SK-N-SH treated with all-trans-retinoic acid at 6 μM for 48 hours (cell line): Measurements from ENCODE around the gene ST8SIA1.

ENCODE experiments used
- ATAC-seq: fragments of 200-7000 bp; cut with Tn5 transposase; 3 replicates; pipeline ENCODE4 v1.9.1; 2020; ENCODE audit warnings: mild to moderate bottlenecking, moderate library complexity
- ARNTL ChIP-seq: fragments of 450-650 bp; formaldehyde crosslinking; IDR thresholded peaks from 2 replicates; pipeline ENCODE4 v1.5.0; 2020; ENCODE audit warnings: low read depth, mild to moderate bottlenecking, moderate library complexity, borderline replicate concordance
- BACH2 ChIP-seq: fragments of 250-450 bp; sonication (Bioruptor Pico); IDR thresholded peaks from 2 replicates; pipeline ENCODE4 v1.9.0; 2021; ENCODE audit warnings: mild to moderate bottlenecking, borderline replicate concordance
- CSDC2 ChIP-seq: fragments of 250-450 bp; sonication (Bioruptor Pico); IDR thresholded peaks from 2 replicates; pipeline ENCODE4 v1.5.0; 2020; ENCODE audit warnings: mild to moderate bottlenecking, moderate library complexity
- CSRNP3 ChIP-seq: fragments of 250-450 bp; sonication (Bioruptor Pico); IDR thresholded peaks from 2 replicates; pipeline ENCODE4 v1.5.1; 2021; ENCODE audit warnings: mild to moderate bottlenecking, moderate library complexity
- ESRRG ChIP-seq: fragments of 250-450 bp; sonication (Bioruptor Pico); IDR thresholded peaks from 2 replicates; pipeline ENCODE4 v1.6.1; 2021; ENCODE audit warnings: mild to moderate bottlenecking
- ISL1 ChIP-seq: fragments of 250-450 bp; sonication (Bioruptor Pico); IDR thresholded peaks from 2 replicates; pipeline ENCODE4 v2.1.2; 2022; ENCODE audit warnings: mild to moderate bottlenecking, moderate library complexity
- PPARA ChIP-seq: fragments of 250-450 bp; sonication (Bioruptor Pico); IDR thresholded peaks from 2 replicates; pipeline ENCODE4 v1.5.0; 2020; ENCODE audit warnings: mild to moderate bottlenecking, borderline replicate concordance
- RARB ChIP-seq: fragments of 250-450 bp; sonication (Bioruptor Pico); IDR thresholded peaks from 2 replicates; pipeline ENCODE4 v1.8.0; 2021; ENCODE audit warnings: mild to moderate bottlenecking, moderate library complexity
- TCF4 ChIP-seq: fragments of 250-450 bp; sonication (Bioruptor Pico); IDR thresholded peaks from 2 replicates; pipeline ENCODE4 v1.8.0; 2021; ENCODE audit warnings: mild to moderate bottlenecking, moderate library complexity, borderline replicate concordance
- TOX ChIP-seq: fragments of 250-450 bp; sonication (Bioruptor Pico); IDR thresholded peaks from 2 replicates; pipeline ENCODE4 v1.8.0; 2021; ENCODE audit warnings: mild to moderate bottlenecking, moderate library complexity, borderline replicate concordance
- ZFP3 ChIP-seq: fragments of 250-450 bp; sonication (Bioruptor Pico); IDR thresholded peaks from 2 replicates; pipeline ENCODE4 v1.5.0; 2020; ENCODE audit warnings: mild to moderate bottlenecking, moderate library complexity
- ZFP30 ChIP-seq: fragments of 450-650 bp; formaldehyde crosslinking; IDR thresholded peaks from 2 replicates; pipeline ENCODE4 v1.5.0; 2022; ENCODE audit warnings: mild to moderate bottlenecking, moderate library complexity
- ZNF8 ChIP-seq: fragments of 450-650 bp; formaldehyde crosslinking; IDR thresholded peaks from 2 replicates; pipeline ENCODE4 v1.5.0; 2020; ENCODE audit warnings: mild to moderate bottlenecking, moderate library complexity
- TF ChIP-seq, protein P1 (sequence below): fragments of 250-450 bp; sonication (Bioruptor Pico); IDR thresholded peaks from 2 replicates; pipeline ENCODE4 v1.5.0; 2020; ENCODE audit warnings: mild to moderate bottlenecking, moderate library complexity
- TF ChIP-seq, protein P2 (sequence below): fragments of 250-450 bp; sonication (Bioruptor Pico); IDR thresholded peaks from 2 replicates; pipeline ENCODE4 v1.8.0; 2021; ENCODE audit warnings: low read depth, mild to moderate bottlenecking, moderate library complexity, borderline replicate concordance
- TF ChIP-seq, protein P3 (sequence below): fragments of 250-450 bp; sonication (Bioruptor Pico); IDR thresholded peaks from 2 replicates; pipeline ENCODE4 v1.8.0; 2020; ENCODE audit warnings: mild to moderate bottlenecking, moderate library complexity, borderline replicate concordance

Gene ST8SIA1

DNA sequence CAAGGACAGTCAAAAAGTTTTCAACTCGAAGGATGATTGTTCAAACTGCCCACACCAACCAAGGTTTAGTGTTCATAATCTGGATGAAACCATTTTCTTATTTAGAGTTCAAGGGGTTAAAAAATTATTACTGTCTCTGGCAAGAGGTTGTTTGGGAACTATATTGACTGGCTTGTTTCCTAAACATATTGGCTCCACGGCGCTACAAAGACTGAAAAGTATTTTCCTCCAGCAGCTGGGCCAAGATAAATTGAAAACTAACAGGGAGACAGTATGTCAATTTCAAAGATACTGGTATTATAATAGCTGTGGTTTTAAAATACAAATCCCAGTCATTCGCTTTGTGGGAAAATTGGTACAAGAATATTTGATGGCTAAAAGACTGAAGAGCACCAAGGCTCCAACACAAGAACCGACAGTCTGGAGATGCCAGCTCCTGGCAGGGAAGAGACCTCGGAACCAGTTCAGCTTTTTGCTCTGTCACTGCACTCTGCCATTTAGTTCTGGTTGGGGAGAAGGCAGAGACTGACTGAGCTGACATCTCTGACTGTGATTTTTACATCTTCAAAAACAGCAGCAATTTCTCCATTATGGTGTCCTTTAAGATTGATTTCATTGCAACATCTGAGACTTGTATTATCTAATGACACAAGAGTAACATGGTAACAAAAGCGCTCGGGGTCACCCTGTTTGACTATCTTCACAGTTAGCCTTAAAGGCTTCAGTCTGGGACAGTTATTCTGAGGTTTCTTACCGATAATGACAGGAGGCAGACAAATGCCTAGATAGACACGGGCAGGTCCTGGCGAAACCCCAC, 62.0 kb downstream of the ST8SIA1 start (continued):
- TF ChIP-seq, protein P1, sequence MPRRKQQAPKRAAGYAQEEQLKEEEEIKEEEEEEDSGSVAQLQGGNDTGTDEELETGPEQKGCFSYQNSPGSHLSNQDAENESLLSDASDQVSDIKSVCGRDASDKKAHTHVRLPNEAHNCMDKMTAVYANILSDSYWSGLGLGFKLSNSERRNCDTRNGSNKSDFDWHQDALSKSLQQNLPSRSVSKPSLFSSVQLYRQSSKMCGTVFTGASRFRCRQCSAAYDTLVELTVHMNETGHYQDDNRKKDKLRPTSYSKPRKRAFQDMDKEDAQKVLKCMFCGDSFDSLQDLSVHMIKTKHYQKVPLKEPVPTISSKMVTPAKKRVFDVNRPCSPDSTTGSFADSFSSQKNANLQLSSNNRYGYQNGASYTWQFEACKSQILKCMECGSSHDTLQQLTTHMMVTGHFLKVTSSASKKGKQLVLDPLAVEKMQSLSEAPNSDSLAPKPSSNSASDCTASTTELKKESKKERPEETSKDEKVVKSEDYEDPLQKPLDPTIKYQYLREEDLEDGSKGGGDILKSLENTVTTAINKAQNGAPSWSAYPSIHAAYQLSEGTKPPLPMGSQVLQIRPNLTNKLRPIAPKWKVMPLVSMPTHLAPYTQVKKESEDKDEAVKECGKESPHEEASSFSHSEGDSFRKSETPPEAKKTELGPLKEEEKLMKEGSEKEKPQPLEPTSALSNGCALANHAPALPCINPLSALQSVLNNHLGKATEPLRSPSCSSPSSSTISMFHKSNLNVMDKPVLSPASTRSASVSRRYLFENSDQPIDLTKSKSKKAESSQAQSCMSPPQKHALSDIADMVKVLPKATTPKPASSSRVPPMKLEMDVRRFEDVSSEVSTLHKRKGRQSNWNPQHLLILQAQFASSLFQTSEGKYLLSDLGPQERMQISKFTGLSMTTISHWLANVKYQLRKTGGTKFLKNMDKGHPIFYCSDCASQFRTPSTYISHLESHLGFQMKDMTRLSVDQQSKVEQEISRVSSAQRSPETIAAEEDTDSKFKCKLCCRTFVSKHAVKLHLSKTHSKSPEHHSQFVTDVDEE (CRISPR knock-in tag): no peak
- TF ChIP-seq PPARA (CRISPR knock-in tag) (no peak), TOX (no peak), RARB (CRISPR knock-in tag) (no peak)

- ATAC-seq: peak; percentile 10; the same call in 1 of the 3 replicates
Observed at GRCh38 chr12:22271023-22271422, 63.5 kb downstream of the ST8SIA1 start.

GRCh38 chr12:22268973-22269372, 65.5 kb downstream of the ST8SIA1 start:
- ATAC-seq: no peak
- TF ChIP-seq ZNF8 (CRISPR knock-in tag): no peak
- no peak for TF ChIP-seq BACH2 (CRISPR knock-in tag)
- TF ChIP-seq ISL1: no peak
- TF ChIP-seq, protein P2, sequence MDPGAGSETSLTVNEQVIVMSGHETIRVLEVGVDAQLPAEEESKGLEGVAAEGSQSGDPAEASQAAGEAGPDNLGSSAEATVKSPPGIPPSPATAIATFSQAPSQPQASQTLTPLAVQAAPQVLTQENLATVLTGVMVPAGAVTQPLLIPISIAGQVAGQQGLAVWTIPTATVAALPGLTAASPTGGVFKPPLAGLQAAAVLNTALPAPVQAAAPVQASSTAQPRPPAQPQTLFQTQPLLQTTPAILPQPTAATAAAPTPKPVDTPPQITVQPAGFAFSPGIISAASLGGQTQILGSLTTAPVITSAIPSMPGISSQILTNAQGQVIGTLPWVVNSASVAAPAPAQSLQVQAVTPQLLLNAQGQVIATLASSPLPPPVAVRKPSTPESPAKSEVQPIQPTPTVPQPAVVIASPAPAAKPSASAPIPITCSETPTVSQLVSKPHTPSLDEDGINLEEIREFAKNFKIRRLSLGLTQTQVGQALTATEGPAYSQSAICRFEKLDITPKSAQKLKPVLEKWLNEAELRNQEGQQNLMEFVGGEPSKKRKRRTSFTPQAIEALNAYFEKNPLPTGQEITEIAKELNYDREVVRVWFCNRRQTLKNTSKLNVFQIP: no peak

More at GRCh38 chr12:22271023-22271422, 63.5 kb downstream of the ST8SIA1 start:
- TF ChIP-seq, protein P1 (CRISPR knock-in tag): no peak
- TF ChIP-seq ZFP30 (CRISPR knock-in tag) (no peak), CSDC2 (no peak), ARNTL (CRISPR knock-in tag) (no peak), TCF4 (CRISPR knock-in tag) (no peak), ZFP3 (CRISPR knock-in tag) (no peak), BACH2 (CRISPR knock-in tag) (no peak), CSRNP3 (no peak), ESRRG (CRISPR knock-in tag) (no peak)
- TF ChIP-seq, protein P2: no peak
- TF ChIP-seq, protein P3, sequence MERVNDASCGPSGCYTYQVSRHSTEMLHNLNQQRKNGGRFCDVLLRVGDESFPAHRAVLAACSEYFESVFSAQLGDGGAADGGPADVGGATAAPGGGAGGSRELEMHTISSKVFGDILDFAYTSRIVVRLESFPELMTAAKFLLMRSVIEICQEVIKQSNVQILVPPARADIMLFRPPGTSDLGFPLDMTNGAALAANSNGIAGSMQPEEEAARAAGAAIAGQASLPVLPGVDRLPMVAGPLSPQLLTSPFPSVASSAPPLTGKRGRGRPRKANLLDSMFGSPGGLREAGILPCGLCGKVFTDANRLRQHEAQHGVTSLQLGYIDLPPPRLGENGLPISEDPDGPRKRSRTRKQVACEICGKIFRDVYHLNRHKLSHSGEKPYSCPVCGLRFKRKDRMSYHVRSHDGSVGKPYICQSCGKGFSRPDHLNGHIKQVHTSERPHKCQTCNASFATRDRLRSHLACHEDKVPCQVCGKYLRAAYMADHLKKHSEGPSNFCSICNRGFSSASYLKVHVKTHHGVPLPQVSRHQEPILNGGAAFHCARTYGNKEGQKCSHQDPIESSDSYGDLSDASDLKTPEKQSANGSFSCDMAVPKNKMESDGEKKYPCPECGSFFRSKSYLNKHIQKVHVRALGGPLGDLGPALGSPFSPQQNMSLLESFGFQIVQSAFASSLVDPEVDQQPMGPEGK (CRISPR knock-in tag): no peak
